NCI-H2196 (cell line): Measurements from ENCODE around the gene PRKAA2.

Experiments
- DNase-seq: peaks from one replicate; lab custom pipeline; 2025; ENCODE audit not compliant: unreplicated experiment; lab: John Stamatoyannopoulos, UW

PRKAA2 gene

GRCh38 chr1:56712150-56712549 is 67.0 kb downstream of the PRKAA2 start:
- DNase-seq = no peak

- DNase-seq = no peak
Measured at GRCh38 chr1:56713112-56713511, 68.0 kb downstream of the PRKAA2 start.

GRCh38 chr1:56715156-56715555 is 70.0 kb downstream of the PRKAA2 start:
- DNase-seq = no peak

DNA sequence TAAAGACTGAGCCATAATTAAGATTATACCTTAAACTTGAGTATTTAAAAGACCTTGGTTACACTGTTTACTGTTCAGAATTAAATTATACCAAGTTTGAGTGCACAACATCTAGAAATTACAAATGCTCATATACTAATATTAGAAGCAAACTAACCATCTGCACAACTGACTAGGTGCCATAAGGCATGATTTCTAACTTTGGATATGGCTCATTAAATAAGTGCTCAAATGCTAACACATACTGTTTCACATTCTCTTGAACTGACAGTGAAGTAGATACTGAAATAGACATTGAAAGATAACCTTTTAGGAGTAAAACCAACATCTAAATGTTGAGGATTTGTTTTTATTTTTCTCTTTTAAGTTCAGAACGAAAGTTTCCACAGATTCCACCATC is 74.1 kb downstream of the PRKAA2 start:
- DNase-seq = no peak

DNA sequence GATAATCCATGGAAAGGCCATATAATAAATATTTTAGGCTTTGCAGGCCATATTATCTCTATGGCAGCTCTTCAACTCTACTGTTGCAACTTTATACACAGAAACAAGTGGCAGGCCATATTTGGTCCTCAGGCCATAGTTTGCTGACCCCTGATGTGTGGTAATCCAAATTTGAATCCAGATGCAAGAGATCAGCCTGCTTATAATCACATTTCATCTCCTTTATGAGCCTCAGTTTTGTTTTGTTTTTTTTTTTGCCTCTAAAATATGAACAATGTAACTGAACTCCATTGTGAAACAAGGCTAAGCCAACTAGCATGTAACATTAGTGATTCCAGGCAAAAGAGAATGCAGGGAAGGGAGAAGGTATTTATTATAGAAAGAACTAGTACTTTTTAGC is 81.6 kb downstream of the PRKAA2 start:
- no peak for DNase-seq

GRCh38 chr1:56728964-56729363 is 83.8 kb downstream of the PRKAA2 start:
- no peak for DNase-seq

GRCh38 chr1:56745231-56745630 is 100.1 kb downstream of the PRKAA2 start:
- DNase-seq = no peak

GRCh38 chr1:56754708-56755479 is 109.8 kb downstream of the PRKAA2 start:
- no peak for DNase-seq

DNA sequence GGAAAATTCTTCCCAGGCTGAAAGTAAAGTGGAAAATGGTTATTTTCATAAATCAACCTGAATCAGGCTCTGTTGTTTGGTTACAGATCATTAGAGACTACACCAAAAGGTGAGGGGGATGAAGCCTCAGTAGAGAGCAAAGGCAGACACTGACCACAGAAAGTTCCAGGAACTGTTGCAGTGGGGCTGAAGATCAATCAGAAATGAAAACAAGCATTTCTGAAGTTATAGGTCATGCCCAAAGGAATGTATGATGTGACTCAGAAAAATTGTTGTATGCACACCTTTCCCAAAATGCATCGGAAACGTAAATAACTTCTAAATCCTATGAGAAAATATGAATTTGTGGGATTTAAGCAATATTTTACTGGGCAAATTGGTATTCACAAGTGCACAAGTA is 110.8 kb downstream of the PRKAA2 start:
- DNase-seq = no peak

DNA sequence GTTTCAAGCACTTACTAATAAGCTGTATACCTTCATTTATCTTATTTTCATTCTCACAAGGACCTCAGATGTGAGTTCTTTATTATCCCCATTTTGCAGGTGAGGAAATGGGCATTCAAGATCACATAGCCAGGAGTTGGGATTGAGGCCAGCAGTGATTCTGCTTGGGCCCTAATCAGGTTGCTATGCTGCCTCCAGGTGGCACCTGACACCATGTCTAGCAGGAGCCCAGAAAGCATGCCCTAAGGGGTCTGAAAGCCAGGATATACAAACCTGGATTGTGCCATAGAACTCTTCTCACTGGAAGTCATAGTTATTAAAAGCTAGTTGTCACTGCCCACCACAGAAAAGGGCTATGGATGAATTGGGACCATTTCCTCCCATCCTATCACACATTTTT is 113.0 kb downstream of the PRKAA2 start:
- peak; percentile 50 for DNase-seq

DNA sequence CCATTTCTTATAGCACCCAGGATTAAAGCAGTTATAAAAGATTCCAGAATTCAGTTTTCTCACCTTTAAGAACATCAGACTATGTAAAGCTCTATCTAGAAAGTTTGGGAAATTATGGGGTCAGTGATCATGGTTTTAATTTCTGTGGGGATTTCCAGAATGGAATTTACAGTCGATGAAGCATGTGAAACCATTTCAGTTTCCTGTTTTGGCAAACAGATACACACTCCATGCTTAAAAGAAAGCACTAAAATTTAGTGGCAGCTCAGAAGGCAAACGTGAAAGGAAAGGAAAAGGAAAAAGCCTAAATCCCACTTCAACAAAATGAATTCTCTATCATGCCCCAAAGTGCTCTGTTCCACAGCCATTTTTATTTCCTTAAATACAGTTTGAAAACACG is 113.7 kb downstream of the PRKAA2 start:
- no peak for DNase-seq
